Erythroblast (primary cell): Measurements from ENCODE around the gene BIK.
"Not testable (repeated sequence)": the region's sequence is repeated elsewhere in the genome, so short reads cannot be mapped to it uniquely, and the experiment has no call there.

Experiments used
- DNase-seq, 2 experiments: peaks; one replicate each; lab custom pipeline; 2025; lab: John Stamatoyannopoulos, UW
- GATA1 ChIP-seq: IDR thresholded peaks from 2 replicates; pipeline ENCODE4 v1.6.1; 2011; ENCODE audit warnings: low read depth, mild to moderate bottlenecking, control low read depth, low read length, moderate library complexity
- POLR2A ChIP-seq: IDR thresholded peaks from 2 replicates; pipeline ENCODE4 v1.6.1; 2011; ENCODE audit warnings: mild to moderate bottlenecking, low read length

BIK gene

DNA sequence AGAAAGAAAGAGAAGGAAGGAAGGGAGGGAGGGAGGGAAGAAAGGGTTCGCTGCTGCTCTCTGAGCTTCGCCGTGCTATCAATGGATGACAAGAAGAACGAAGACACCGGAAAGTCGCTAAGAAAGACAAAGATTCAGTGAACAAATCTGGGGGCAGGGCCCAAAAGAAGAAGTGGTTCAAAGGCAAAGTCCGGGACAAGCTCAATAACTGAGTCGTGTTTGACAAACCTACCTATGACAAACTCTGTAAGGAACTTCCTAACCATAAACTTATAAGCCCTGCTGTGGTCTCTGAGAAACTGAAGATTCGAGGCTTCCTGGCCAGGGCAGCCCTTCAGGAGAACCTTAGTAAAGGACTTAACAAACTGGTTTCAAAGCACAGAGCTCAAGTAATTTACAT, 18.5 kb upstream of the BIK start:
- TF ChIP-seq GATA1 (no peak), POLR2A (no peak)
- no peak for DNase-seq

DNA sequence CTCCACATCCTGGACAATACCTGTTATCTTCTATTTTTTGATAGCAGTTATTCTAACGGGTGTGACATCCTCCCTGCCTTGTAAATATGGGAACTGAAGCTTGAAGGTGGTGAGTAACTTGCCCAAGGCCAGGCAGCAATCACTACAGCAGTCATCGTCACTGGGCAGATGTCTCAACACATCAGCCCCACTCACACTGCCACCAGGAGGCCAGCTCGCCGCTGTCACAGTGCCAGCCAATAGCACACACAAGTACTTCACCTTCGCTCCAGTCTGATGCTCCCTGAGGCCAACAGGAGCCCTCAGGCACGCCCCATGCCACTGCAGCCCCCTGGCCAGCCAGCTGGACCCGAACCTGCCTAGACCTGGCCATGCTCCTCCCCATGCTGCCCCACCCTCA, 16.5 kb upstream of the BIK start:
- TF ChIP-seq POLR2A: no peak
- no peak for TF ChIP-seq GATA1
- DNase-seq: peak; percentile 12 to 19

DNA sequence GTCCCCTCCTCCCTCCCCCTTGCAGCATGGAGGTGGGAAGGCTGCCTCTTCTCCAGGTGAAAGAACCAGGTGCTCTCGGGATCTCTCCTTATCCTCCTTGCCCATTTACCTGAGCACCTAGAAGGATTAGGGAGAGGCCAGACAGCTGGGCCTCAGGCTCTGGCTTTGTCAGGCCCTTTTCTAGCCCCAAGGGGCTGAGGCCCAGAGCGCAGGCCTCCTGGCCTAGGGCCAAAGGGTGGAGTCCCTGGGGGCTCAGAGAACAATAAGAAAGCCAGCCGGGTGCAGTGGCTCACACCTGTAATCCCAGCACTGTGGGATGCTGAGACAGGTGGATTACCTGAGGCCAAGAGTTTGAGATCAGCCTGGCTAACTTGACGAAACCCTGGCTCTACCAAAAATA, 16.0 kb upstream of the BIK start:
- no peak for TF ChIP-seq GATA1
- no peak for TF ChIP-seq POLR2A
- no peak for DNase-seq

DNA sequence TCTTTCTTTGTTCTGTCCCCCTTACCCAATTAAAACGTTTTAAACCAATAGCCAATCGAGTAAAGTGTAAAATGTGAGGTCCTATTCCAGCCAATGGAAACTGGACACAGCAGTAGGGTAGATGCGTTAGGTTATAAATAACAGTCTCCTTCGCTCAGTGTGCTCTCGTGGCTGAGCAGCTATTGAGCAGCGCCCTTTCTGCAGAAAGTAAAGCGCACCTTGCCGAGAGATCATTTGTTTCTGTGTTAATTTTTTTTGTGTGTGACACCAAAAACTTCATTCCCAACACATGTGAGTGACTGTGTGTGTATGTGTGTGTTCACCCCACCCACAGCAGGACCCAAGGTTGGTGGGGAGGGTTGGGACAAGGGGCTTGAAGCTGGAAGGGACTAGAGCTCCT, 14.1 kb upstream of the BIK start:
- no peak for TF ChIP-seq GATA1
- no peak for TF ChIP-seq POLR2A
- peak in 1 of 2 experiments; percentile 12 for DNase-seq

DNA sequence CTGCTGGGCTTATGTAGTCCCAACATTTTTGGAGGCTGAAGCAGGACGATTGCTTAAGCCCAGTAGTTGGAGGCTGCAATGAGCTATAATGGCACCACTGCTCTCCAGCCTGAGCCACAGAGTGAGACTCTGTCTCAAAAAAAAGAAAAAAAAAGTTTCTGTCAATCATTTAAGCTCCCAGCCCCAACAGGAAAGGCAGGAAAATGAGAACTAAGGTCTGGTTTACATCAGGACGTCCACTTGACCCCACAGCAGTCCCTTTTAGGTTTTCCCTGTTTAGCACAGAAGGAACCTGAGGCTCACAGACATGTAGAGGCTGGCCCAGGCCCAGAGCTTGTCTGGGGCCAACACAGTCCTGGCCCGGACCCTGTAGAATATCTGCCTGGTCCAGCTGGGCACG, 12.2 kb upstream of the BIK start:
- DNase-seq: no peak
- TF ChIP-seq POLR2A (no peak), GATA1 (no peak)

DNA sequence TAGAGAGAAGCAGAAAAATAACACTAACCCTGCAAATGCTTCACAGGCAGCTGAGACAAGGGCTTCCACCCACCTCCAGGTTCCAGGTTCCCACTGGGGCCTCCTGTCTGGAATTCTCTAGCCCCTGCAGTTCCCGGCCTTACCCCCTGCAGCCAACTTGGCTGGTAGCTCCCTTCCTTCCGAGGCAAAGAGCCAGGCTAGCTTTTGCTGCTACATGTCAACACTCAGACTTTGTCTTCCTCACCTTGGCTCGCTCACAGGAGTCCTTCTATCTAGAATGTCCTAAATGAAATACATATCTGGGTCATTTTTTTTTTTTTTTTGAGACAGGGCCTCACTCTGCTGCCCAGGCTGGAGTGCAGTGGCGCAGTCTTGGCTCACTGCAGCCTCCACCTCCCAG, 11.5 kb upstream of the BIK start:
- DNase-seq: no peak
- TF ChIP-seq GATA1 (no peak), POLR2A (no peak)

DNA sequence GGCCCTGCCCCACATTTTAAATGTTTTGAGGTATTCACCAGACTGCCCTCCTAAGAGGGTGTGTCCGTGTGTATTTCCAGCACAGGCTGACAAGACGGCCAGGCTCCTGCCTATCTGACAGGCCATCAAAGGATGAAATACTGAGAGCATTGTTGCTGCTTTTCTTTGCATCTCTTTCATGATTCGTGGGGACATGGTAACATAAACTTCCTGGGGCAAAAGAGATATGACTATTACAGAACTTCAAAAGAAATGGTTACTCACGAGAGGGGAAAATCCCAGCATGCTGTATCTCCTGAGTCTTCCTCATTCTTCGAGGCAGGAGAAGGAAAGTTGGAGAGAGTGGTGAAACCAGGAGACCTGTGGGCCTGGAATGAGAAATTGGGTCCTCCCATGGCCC, 10.3 kb upstream of the BIK start:
- TF ChIP-seq POLR2A: no peak
- TF ChIP-seq GATA1: no peak
- no peak for DNase-seq

DNA sequence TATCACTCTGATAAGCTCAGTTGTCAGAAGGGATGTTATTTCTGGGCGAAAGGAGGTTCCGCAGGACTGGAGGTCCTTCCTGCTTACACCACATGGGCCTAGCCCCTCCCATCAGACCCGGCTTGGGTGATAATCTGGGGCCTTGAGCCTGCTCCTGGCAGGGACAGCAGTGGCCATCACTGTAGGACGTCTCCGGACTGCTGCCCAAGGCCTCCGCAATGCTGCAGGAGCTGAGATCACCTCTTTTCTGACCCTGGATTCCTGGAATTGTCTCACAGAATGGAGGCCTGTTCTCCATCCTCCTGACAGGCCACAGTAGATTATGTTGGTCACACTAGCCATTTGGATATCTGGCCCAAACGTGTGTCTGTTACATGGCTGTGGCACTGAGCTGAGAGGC, 9.2 kb upstream of the BIK start:
- DNase-seq: peak in 1 of 2 experiments; percentile 25
- TF ChIP-seq POLR2A (no peak), GATA1 (no peak)

DNA sequence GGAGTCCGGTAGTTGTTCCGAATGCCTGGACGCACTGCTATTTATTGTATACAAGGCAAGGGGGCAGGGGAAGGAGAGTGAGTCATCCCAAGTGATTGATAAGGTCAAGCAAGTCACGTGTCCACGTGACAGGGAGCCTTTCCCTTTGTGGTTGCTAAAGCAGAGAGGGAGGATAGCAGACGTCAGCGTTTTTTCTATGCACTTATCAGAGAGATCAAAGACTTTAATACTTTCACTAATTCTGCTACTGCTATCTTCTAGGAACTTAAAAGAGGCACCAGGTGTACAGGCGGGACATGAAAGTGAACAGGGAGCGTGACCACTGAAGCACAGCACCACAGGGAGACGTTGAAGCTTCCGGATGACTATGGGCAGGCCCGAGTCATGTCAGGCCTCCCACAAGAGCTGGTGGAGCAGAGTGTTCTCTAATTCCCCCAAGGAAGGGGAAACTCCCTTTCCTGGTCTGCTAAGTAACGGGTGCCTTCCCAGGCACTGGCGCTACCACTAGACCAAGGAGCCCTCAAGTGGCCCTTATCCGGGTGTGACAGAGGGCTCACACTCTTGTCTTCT, 6.4 kb upstream of the BIK start:
- DNase-seq: peak; percentile 92 to 95

DNA sequence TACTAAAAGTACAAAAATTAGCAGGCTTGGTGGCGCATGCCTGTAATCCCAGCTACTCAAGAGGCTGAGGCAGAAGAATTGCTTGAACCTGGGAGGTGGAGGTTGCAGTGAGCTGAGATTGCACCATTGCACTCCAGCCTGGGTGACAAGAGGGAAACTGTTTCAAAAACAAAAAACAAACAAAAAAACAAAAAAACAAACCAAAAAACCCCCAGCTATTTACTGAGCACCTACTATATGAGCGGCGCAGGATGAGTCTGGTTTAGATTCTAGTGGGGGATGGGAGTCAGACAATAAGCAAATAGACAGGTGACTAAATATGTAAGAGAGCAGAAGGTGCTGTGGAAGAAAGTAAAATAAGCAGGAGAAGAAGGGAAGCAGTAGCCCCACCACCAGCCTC, 5.6 kb upstream of the BIK start:
- DNase-seq: not testable (repeated sequence)

DNA sequence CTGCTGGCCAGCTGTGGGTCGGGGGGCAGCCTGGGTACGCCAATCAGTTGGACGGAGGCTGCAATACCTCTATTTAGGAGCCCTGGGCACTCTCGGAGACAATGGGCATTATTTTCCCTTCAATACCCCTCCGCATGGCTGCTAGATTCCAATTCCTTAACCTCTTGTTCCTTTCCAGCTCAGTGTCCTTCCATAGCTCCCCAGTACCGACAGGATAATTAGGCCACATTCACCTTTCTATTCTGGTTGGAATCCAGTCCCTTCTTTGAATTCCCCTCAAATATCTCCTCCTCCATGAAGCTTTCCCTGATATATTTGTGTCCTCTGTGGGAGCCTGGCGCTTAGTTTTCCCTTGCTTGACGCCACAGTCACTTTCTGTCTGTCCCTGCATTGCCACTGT, 4.2 kb upstream of the BIK start:
- DNase-seq: no peak
- TF ChIP-seq GATA1 (no peak), POLR2A (no peak)

DNA sequence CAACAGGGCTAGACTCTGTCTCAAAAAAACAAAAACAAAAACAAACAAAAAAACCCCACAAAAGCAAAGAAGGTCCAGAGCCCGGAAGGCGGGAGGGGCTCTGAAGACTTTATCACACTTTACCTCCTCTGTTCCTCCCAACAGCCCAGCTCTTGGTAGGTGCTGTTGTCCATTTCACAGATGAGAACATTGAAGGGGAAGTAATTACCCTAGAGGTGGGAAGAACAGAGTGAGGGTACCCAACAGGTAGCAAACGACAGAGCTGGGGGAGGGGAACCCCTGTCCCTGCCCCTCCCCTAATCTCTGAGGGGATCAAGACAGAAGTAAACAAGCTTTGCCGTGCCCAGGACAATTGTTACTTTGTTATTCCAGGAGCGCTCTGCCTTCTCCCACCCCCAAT, 1.0 kb upstream of the BIK start:
- TF ChIP-seq GATA1 (no peak), POLR2A (no peak)
- no peak for DNase-seq

DNA sequence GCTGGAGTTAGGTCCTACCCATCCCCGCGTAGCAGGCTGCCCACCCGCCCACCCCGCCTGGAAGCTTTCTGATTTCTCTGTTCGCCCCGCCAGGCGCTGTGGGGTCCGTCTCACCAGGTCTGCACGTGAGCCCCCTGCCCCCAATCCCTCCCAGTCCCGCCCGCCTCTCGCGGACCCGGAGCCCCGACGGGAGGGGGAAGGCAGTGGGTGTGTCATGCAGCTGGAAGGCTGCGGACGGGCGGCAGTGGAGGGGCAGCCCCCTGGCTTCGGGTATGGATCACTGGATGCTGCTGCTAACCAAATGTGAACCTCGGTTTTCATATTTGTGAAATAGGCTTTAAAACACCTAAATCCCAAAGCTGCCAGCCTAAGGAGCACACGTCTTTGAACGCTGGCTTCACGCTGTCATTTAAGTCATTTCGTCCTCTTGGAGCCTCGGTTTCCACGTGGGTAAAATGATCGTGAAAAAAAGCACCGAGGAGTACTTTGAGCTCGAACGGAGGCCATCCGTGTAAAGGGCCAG, 568 bp upstream of the BIK start:
- TF ChIP-seq POLR2A (no peak), GATA1 (no peak)
- DNase-seq: no peak

DNA sequence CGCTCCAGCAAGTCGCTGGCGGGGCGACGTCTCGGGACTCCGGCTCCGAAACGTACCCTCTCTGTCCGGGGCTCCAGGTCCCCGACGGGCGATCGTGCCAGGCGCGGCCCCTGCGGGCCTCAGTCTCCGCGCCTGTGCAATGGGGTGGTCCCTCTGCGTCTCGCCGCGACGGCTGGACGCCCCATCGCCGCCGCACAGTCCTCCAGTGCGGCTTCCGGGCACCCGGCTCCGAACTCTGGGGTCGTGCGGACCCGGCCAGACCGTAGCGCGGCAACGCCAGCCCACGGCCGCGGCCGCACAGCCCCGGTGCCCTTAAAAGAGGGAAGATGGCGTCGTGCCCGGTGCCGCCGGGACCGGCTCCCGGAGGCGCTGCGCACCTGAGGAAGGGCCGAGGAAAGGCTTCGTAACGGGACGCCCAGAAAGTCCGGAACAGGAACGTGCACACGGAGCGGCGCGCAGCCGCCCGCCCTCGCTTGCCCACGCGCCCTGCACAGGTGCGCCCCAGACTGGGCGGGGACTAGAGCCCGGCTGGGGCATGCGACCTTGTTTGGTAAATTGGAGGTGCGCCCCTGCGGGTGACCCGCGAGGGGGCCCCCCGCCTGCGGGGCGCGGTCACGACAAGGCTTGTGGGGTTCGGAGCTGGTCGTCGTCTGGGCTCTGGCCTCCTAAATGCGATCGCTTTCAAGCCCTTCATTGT, 525 bp downstream of the BIK start:
- TF ChIP-seq GATA1: no peak
- no peak for TF ChIP-seq POLR2A
- DNase-seq: peak; percentile 20 to 31
